SK-N-SH treated with all-trans-retinoic acid at 6 μM for 48 hours (cell line): ENCODE data around the gene EHBP1.

Source experiments
- ATAC-seq: fragments of 200-7000 bp; cut with Tn5 transposase; 3 replicates; pipeline ENCODE4 v1.9.1; 2020; ENCODE audit warnings: mild to moderate bottlenecking, moderate library complexity
- ARNTL ChIP-seq: fragments of 450-650 bp; formaldehyde crosslinking; IDR thresholded peaks from 2 replicates; pipeline ENCODE4 v1.5.0; 2020; ENCODE audit warnings: low read depth, mild to moderate bottlenecking, moderate library complexity, borderline replicate concordance
- BACH2 ChIP-seq: fragments of 250-450 bp; sonication (Bioruptor Pico); IDR thresholded peaks from 2 replicates; pipeline ENCODE4 v1.9.0; 2021; ENCODE audit warnings: mild to moderate bottlenecking, borderline replicate concordance
- CREB5 ChIP-seq: fragments of 250-450 bp; sonication (Bioruptor Pico); IDR thresholded peaks from 2 replicates; pipeline ENCODE4 v1.5.1; 2020; ENCODE audit warnings: low read depth, mild to moderate bottlenecking, moderate library complexity
- CSDC2 ChIP-seq: fragments of 250-450 bp; sonication (Bioruptor Pico); IDR thresholded peaks from 2 replicates; pipeline ENCODE4 v1.5.0; 2020; ENCODE audit warnings: mild to moderate bottlenecking, moderate library complexity
- CSRNP3 ChIP-seq: fragments of 250-450 bp; sonication (Bioruptor Pico); IDR thresholded peaks from 2 replicates; pipeline ENCODE4 v1.5.1; 2021; ENCODE audit warnings: mild to moderate bottlenecking, moderate library complexity
- ESRRG ChIP-seq: fragments of 250-450 bp; sonication (Bioruptor Pico); IDR thresholded peaks from 2 replicates; pipeline ENCODE4 v1.6.1; 2021; ENCODE audit warnings: mild to moderate bottlenecking
- GLIS3 ChIP-seq: fragments of 250-450 bp; sonication (Bioruptor Pico); IDR thresholded peaks from 2 replicates; pipeline ENCODE4 v1.5.0; 2020; ENCODE audit warnings: mild to moderate bottlenecking, moderate library complexity
- OSR1 ChIP-seq: fragments of 250-450 bp; sonication (Bioruptor Pico); IDR thresholded peaks from 2 replicates; pipeline ENCODE4 v1.8.0; 2022; ENCODE audit warnings: moderate library complexity, mild to moderate bottlenecking, inconsistent platforms
- PATZ1 ChIP-seq: fragments of 250-450 bp; sonication (Bioruptor Pico); IDR thresholded peaks from 2 replicates; pipeline ENCODE4 v1.8.0; 2020; ENCODE audit warnings: mild to moderate bottlenecking, moderate library complexity, borderline replicate concordance
- POU6F1 ChIP-seq: fragments of 250-450 bp; sonication (Bioruptor Pico); IDR thresholded peaks from 2 replicates; pipeline ENCODE4 v1.8.0; 2021; ENCODE audit warnings: low read depth, mild to moderate bottlenecking, moderate library complexity, borderline replicate concordance
- RARB ChIP-seq: fragments of 250-450 bp; sonication (Bioruptor Pico); IDR thresholded peaks from 2 replicates; pipeline ENCODE4 v1.8.0; 2021; ENCODE audit warnings: mild to moderate bottlenecking, moderate library complexity
- SNAI2 ChIP-seq: fragments of 250-450 bp; sonication (Bioruptor Pico); IDR thresholded peaks from 2 replicates; pipeline ENCODE4 v1.5.0; 2020; ENCODE audit warnings: mild to moderate bottlenecking, moderate library complexity
- TOX ChIP-seq: fragments of 250-450 bp; sonication (Bioruptor Pico); IDR thresholded peaks from 2 replicates; pipeline ENCODE4 v1.8.0; 2021; ENCODE audit warnings: mild to moderate bottlenecking, moderate library complexity, borderline replicate concordance
- TSHZ2 ChIP-seq: fragments of 250-450 bp; sonication (Bioruptor Pico); IDR thresholded peaks from 2 replicates; pipeline ENCODE4 v1.5.0; 2020; ENCODE audit warnings: mild to moderate bottlenecking, moderate library complexity
- ZFP3 ChIP-seq: fragments of 250-450 bp; sonication (Bioruptor Pico); IDR thresholded peaks from 2 replicates; pipeline ENCODE4 v1.5.0; 2020; ENCODE audit warnings: mild to moderate bottlenecking, moderate library complexity
- ZFP30 ChIP-seq: fragments of 450-650 bp; formaldehyde crosslinking; IDR thresholded peaks from 2 replicates; pipeline ENCODE4 v1.5.0; 2022; ENCODE audit warnings: mild to moderate bottlenecking, moderate library complexity
- ZNF565 ChIP-seq: fragments of 450-650 bp; formaldehyde crosslinking; conservative IDR thresholded peaks from 2 replicates; pipeline ENCODE4 v1.5.0; 2020; ENCODE audit warnings: low read depth, mild to moderate bottlenecking, moderate library complexity
- ZNF70 ChIP-seq: fragments of 450-650 bp; formaldehyde crosslinking; IDR thresholded peaks from 2 replicates; pipeline ENCODE4 v1.5.0; 2020; ENCODE audit warnings: mild to moderate bottlenecking, moderate library complexity
- ZNF8 ChIP-seq: fragments of 450-650 bp; formaldehyde crosslinking; IDR thresholded peaks from 2 replicates; pipeline ENCODE4 v1.5.0; 2020; ENCODE audit warnings: mild to moderate bottlenecking, moderate library complexity

The EHBP1 gene

GRCh38 chr2:62908145-62908544 lies 202.6 kb downstream of the EHBP1 start:
- no peak for ATAC-seq
- TF ChIP-seq POU6F1 (CRISPR knock-in tag) (no peak), CREB5 (CRISPR knock-in tag) (no peak), GLIS3 (CRISPR knock-in tag) (no peak)

- no peak for ATAC-seq
- TF ChIP-seq POU6F1 (CRISPR knock-in tag) (no peak), PATZ1 (CRISPR knock-in tag) (no peak), OSR1 (CRISPR knock-in tag) (no peak)
Measured at GRCh38 chr2:62913311-62913710, 207.8 kb downstream of the EHBP1 start.

- TF ChIP-seq OSR1 (CRISPR knock-in tag), result no peak
- no peak for TF ChIP-seq TSHZ2 (CRISPR knock-in tag)
- TF ChIP-seq, all 23 proteins: peak for 0
- ATAC-seq, result no peak
Measured at GRCh38 chr2:62919041-62919440, 213.5 kb downstream of the EHBP1 start.

- ATAC-seq, result no peak
- no peak for TF ChIP-seq ESRRG (CRISPR knock-in tag)
- no peak for TF ChIP-seq RARB (CRISPR knock-in tag)
- TF ChIP-seq ZFP30 (CRISPR knock-in tag), result no peak
- TF ChIP-seq ARNTL (CRISPR knock-in tag), result no peak
- no peak for TF ChIP-seq ZFP3 (CRISPR knock-in tag)
- no peak for TF ChIP-seq ZNF8 (CRISPR knock-in tag)
- TF ChIP-seq CSDC2 (CRISPR knock-in tag), result no peak
- no peak for TF ChIP-seq CSRNP3
- no peak for TF ChIP-seq SNAI2 (CRISPR knock-in tag)
- no peak for TF ChIP-seq GLIS3 (CRISPR knock-in tag)
- no peak for TF ChIP-seq ZNF565 (CRISPR knock-in tag)
- TF ChIP-seq TOX (CRISPR knock-in tag), result no peak
- TF ChIP-seq CREB5 (CRISPR knock-in tag), result no peak
- TF ChIP-seq BACH2 (CRISPR knock-in tag), result no peak
- TF ChIP-seq PATZ1 (CRISPR knock-in tag), result no peak
- TF ChIP-seq OSR1 (CRISPR knock-in tag), result no peak
- TF ChIP-seq ZNF70, result no peak
Measured at GRCh38 chr2:62920070-62920469, 214.6 kb downstream of the EHBP1 start.
